Measurements from ENCODE around the gene CUBN. TPM values are rescaled to one million over a fixed set of nuclear protein-coding genes. Genes with fewer than 3 reads are reported as not detected.

The CUBN gene
- total and polyA plus RNA-seq, 2 of the 13 experiments (the other 11 are each of a cell fraction or from before 2014, with no cell fraction given), result 0.27 to 0.32 TPM

DNA sequence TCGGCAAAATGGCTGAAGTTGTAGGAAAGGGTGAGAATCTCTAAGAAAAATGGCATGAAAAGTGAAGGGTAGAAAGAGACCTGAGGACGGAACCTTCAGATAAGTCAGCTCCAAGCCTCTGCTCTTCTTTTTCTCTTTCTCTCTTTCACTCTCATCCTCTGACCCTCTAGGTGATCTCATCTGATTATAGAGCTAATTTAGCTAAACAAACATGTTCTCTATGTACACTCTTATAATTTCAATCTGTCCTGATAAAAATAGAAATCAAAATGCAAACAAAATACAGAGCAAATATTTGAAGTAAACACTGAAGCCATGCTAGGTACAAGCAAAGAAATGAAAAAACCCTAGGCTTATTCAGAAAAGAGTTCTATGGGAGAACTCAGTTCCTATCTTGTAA lies 14.4 kb upstream of the CUBN start (continued):
- TF ChIP-seq, protein P1, sequence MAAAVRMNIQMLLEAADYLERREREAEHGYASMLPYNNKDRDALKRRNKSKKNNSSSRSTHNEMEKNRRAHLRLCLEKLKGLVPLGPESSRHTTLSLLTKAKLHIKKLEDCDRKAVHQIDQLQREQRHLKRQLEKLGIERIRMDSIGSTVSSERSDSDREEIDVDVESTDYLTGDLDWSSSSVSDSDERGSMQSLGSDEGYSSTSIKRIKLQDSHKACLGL (CRISPR knock-in tag; IDR thresholded peaks at IDR 0.05), result no peak
- TF ChIP-seq ZMYM2 (CRISPR knock-in tag; IDR thresholded peaks at IDR 0.05) (no peak), FOXJ3 (CRISPR knock-in tag; IDR thresholded peaks at IDR 0.05; ENCODE audit: borderline replicate concordance) (no peak), ZNF776 (CRISPR knock-in tag; IDR thresholded peaks at IDR 0.05) (no peak), ZNF567 (CRISPR knock-in tag; IDR thresholded peaks at IDR 0.05; ENCODE audit: borderline replicate concordance) (no peak)
- TF ChIP-seq, protein P2, sequence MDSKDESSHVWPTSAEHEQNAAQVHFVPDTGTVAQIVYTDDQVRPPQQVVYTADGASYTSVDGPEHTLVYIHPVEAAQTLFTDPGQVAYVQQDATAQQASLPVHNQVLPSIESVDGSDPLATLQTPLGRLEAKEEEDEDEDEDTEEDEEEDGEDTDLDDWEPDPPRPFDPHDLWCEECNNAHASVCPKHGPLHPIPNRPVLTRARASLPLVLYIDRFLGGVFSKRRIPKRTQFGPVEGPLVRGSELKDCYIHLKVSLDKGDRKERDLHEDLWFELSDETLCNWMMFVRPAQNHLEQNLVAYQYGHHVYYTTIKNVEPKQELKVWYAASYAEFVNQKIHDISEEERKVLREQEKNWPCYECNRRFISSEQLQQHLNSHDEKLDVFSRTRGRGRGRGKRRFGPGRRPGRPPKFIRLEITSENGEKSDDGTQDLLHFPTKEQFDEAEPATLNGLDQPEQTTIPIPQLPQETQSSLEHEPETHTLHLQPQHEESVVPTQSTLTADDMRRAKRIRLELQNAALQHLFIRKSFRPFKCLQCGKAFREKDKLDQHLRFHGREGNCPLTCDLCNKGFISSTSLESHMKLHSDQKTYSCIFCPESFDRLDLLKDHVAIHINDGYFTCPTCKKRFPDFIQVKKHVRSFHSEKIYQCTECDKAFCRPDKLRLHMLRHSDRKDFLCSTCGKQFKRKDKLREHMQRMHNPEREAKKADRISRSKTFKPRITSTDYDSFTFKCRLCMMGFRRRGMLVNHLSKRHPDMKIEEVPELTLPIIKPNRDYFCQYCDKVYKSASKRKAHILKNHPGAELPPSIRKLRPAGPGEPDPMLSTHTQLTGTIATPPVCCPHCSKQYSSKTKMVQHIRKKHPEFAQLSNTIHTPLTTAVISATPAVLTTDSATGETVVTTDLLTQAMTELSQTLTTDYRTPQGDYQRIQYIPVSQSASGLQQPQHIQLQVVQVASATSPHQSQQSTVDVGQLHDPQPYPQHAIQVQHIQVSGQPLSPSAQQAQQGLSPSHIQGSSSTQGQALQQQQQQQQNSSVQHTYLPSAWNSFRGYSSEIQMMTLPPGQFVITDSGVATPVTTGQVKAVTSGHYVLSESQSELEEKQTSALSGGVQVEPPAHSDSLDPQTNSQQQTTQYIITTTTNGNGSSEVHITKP (CRISPR knock-in tag; IDR thresholded peaks at IDR 0.05; ENCODE audit: low read depth), result no peak

DNA sequence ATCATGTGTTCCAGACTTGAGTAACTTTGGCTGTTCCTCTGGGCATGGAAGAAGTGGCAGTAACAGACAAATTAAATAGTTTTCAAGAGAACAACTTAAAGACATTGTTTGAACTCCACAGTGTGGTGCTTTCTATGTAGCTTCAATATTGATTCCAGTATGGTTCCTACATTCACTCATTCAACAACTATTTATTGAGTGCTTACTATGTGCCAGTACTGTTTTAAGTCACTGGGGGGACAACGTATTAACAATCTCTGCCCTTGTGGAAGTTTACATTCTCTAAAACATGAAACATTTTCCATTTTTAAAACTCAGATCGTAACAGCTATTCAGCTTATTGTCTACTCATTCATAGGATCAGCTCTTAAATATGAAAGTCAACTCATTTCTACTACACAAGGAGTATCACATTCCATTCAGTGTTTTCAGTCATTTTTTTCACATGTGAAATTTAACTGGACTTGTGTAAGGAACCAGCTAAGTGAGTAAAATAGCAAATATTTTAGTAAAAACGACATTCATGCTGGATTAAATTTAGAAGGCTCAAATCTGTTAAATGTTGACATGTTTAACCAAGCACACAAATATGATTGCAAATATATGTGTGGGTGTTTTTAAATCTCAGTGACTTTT lies 13.6 kb upstream of the CUBN start:
- Histone ChIP-seq H3K27me3 (ENCODE audit: control insufficient read depth in 1 of 2, insufficient read depth in 2 of 2, low read length in 2 of 2) (no peaks in the 10 kb centered on the region), H2AFZ (ENCODE audit: low read length) (no peak overlapping the region), H3K4me1 (ENCODE audit: insufficient read depth, low read length) (peaks cover 34% of the 10 kb centered on the region), H3K79me2 (ENCODE audit: insufficient read depth, low read length) (no peaks in the 10 kb centered on the region), H3K9me3 (ENCODE audit: low read length) (no peaks in the 10 kb centered on the region), H4K20me1 (ENCODE audit: insufficient read depth, low read length) (no peaks in the 10 kb centered on the region), H3K4me2 (ENCODE audit: low read depth, low read length) (no peak overlapping the region), H3K4me3 (replicated peaks in 1 of 3; ENCODE audit: insufficient read depth in 1 of 3, low read depth in 2 of 3, low read length in 3 of 3) (no peak overlapping the region), H3K9ac (ENCODE audit: insufficient read depth, low read depth, low read length) (no peak overlapping the region), H3K27ac (ENCODE audit: extremely low read length, insufficient read depth, low read length) (no peak overlapping the region), H3K36me3 (replicated peaks in 1 of 2; ENCODE audit: control insufficient read depth in 1 of 2, insufficient read depth in 2 of 2, low read length in 2 of 2) (no peaks in the 10 kb centered on the region)
- ChIA-PET POLR2A (no interaction called here), CTCF (ENCODE audit: low intra/inter-chr PET ratio, low total read pairs) (no interaction called here)
- WGBS (ENCODE audit: low lambda C conversion rate), result 68% methylated on average over 3 of the region's 3 CpGs
- no TSS peak for BruUV-seq (replicated peaks)
- intact Hi-C loops (cut with micrococcal nuclease; ENCODE audit: unreplicated experiment) (no loop called here), in situ Hi-C loops (cut with HindIII; ENCODE audit: extremely low pct_ligation_motif_present, low pct_unique_long_range_greater_than_20kb) (no loop called here)
- FAIRE-seq (no peak), ATAC-seq (no peak), DNase-seq (ENCODE audit: low spot score) (no peak)
- TF ChIP-seq, protein P3, sequence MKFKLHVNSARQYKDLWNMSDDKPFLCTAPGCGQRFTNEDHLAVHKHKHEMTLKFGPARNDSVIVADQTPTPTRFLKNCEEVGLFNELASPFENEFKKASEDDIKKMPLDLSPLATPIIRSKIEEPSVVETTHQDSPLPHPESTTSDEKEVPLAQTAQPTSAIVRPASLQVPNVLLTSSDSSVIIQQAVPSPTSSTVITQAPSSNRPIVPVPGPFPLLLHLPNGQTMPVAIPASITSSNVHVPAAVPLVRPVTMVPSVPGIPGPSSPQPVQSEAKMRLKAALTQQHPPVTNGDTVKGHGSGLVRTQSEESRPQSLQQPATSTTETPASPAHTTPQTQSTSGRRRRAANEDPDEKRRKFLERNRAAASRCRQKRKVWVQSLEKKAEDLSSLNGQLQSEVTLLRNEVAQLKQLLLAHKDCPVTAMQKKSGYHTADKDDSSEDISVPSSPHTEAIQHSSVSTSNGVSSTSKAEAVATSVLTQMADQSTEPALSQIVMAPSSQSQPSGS (CRISPR knock-in tag; IDR thresholded peaks at IDR 0.05), result no peak
- TF ChIP-seq, protein P4, sequence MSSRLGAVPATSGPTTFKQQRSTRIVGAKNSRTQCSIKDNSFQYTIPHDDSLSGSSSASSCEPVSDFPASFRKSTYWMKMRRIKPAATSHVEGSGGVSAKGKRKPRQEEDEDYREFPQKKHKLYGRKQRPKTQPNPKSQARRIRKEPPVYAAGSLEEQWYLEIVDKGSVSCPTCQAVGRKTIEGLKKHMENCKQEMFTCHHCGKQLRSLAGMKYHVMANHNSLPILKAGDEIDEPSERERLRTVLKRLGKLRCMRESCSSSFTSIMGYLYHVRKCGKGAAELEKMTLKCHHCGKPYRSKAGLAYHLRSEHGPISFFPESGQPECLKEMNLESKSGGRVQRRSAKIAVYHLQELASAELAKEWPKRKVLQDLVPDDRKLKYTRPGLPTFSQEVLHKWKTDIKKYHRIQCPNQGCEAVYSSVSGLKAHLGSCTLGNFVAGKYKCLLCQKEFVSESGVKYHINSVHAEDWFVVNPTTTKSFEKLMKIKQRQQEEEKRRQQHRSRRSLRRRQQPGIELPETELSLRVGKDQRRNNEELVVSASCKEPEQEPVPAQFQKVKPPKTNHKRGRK (CRISPR knock-in tag; IDR thresholded peaks at IDR 0.05), result no peak
- TF ChIP-seq HMG20A (CRISPR knock-in tag; IDR thresholded peaks at IDR 0.05; ENCODE audit: borderline replicate concordance) (no peak), MZF1 (CRISPR knock-in tag; IDR thresholded peaks at IDR 0.05; ENCODE audit: borderline replicate concordance) (no peak), CHD2 (IDR thresholded peaks at IDR 0.05; ENCODE audit: low read depth, low read length) (no peak), ZNF720 (CRISPR knock-in tag; IDR thresholded peaks at IDR 0.05) (no peak), NCOR1 (IDR thresholded peaks at IDR 0.05; ENCODE audit: borderline replicate concordance, low read length) (no peak), ATM (IDR thresholded peaks at IDR 0.05; ENCODE audit: borderline replicate concordance) (no peak), SAFB2 (CRISPR knock-in tag; IDR thresholded peaks at IDR 0.05; ENCODE audit: borderline replicate concordance, low read depth) (no peak), FOXK2 (IDR thresholded peaks at IDR 0.05) (no peak)
- TF ChIP-seq, protein P5, sequence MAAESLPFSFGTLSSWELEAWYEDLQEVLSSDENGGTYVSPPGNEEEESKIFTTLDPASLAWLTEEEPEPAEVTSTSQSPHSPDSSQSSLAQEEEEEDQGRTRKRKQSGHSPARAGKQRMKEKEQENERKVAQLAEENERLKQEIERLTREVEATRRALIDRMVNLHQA (CRISPR knock-in tag; IDR thresholded peaks at IDR 0.05), result no peak
